ENCODE data around the gene ANKRD42.

- TF ChIP-seq CTCF (IDR thresholded peaks at IDR 0.05 in 4 of 5, conservative IDR thresholded peaks at IDR 0.05 in 1 of 5) = no peak
- no peak for TF ChIP-seq POLR2A (IDR thresholded peaks at IDR 0.05)
These were observed 29.0 kb downstream of the ANKRD42 start for GRCh38 chr11:83222499-83222898.
